K562 (cell line): Measurements from ENCODE around the gene ALCAM. TPM values are rescaled to one million over a fixed set of nuclear protein-coding genes. Genes with fewer than 3 reads are reported as not detected.

ENCODE experiments used
- ATAC-seq: fragments of 200-7000 bp; cut with Tn5 transposase; 3 replicates; pipeline ENCODE4 v1.9.1; 2020; ENCODE audit warnings: moderate library complexity
- BruUV-seq: library from RNA; stranded (reverse); fragments of 400-500 nt; replicated peaks from 2 replicates; lab custom pipeline; 2021; lab: Mats Ljungman, UMichigan
- CTCF ChIA-PET: fragments of 300-600 bp; formaldehyde crosslinking; extraction: SDS; loops from one replicate; lab custom pipeline; 2021; ENCODE audit warnings: low intra/inter-chr PET ratio; lab: Yijun Ruan, JAX
- POLR2A ChIA-PET: fragments of 300-600, 350-650 bp; sonication (Branson Sonifier 250); formaldehyde crosslinking; extraction: SDS; loops from one replicate; lab custom pipeline; 2021; ENCODE audit warnings: antibody characterized with exemption, inconsistent platforms; lab: Yijun Ruan, JAX
- DNase-seq, 4 experiments: peaks; one replicate each; pipeline versions ENCODE4 v3.0.0 to v3.0.0-alpha.2; 2011 to 2018; ENCODE audit warnings: low spot score in 3 of 4, mixed read lengths in 3 of 4; ENCODE audit errors: extremely low read depth in 1 of 4
- FAIRE-seq: peaks from 2 replicates; lab custom pipeline; 2011; peaks lifted over from hg19 to GRCh38; lab: Jason Lieb, UNC
- H2AFZ ChIP-seq: 2 replicates; pipeline ENCODE4 v1.6.0; 2011; ENCODE audit warnings: low read depth, low read length, control low read depth, inconsistent platforms
- H3K27ac ChIP-seq: fragments of 200-600 bp; 3 replicates; pipeline ENCODE4 v1.8.0; 2011; ENCODE audit warnings: low read depth, mild to moderate bottlenecking, control low read depth, inconsistent platforms, low read length, moderate library complexity, mixed read lengths; ENCODE audit errors: extremely low read depth
- H3K27me3 ChIP-seq, 2 experiments: fragments of 300-600 bp in 1 of 2; 2 replicates in 1 of 2; 3 replicates in 1 of 2; pipeline versions ENCODE4 v1.6.0 to v1.8.0; 2011; ENCODE audit warnings: inconsistent platforms in 2 of 2, low read length in 2 of 2, mild to moderate bottlenecking in 1 of 2, mixed read lengths in 1 of 2, moderate library complexity in 1 of 2; ENCODE audit not compliant: control insufficient read depth in 2 of 2, insufficient read depth in 2 of 2
- H3K36me3 ChIP-seq: fragments of 300-600 bp; 3 replicates; pipeline ENCODE4 v1.8.0; 2011; ENCODE audit warnings: mild to moderate bottlenecking, low read length, inconsistent platforms; ENCODE audit not compliant: control insufficient read depth, insufficient read depth
- H3K4me1 ChIP-seq, 2 experiments: fragments of 200-600 bp in 1 of 2; replicated peaks in 1 of 2; 2 replicates in 1 of 2; 3 replicates in 1 of 2; pipeline versions ENCODE4 v1.5.1 to v1.8.0; 2011; ENCODE audit warnings: inconsistent platforms in 2 of 2, low read length in 2 of 2, mild to moderate bottlenecking in 1 of 2, mixed read lengths in 1 of 2, moderate library complexity in 1 of 2; ENCODE audit not compliant: control insufficient read depth in 2 of 2, insufficient read depth in 2 of 2
- H3K4me2 ChIP-seq: 2 replicates; pipeline ENCODE4 v1.6.1; 2011; ENCODE audit warnings: low read length, control low read depth, inconsistent platforms, mixed read lengths; ENCODE audit not compliant: insufficient read depth
- H3K4me3 ChIP-seq: fragments of 200-600 bp; sonication (generic), shearing (Covaris generic); 2 replicates; pipeline ENCODE4 v1.5.1; 2016; ENCODE audit warnings: control low read depth, inconsistent platforms
- H3K79me2 ChIP-seq: fragments of 200-600 bp; 3 replicates; pipeline ENCODE4 v1.8.0; 2011; ENCODE audit warnings: low read length, inconsistent platforms; ENCODE audit not compliant: control insufficient read depth, insufficient read depth
- H3K9ac ChIP-seq, 2 experiments: 2 replicates each; pipeline versions ENCODE4 v1.6.0 to v1.6.1; 2011; ENCODE audit warnings: low read depth in 2 of 2, low read length in 2 of 2, control low read depth in 1 of 2, inconsistent platforms in 1 of 2, mild to moderate bottlenecking in 1 of 2, mixed read lengths in 1 of 2; ENCODE audit not compliant: insufficient read depth in 1 of 2
- H3K9me1 ChIP-seq: one replicate; pipeline ENCODE4 v1.6.0; 2011; ENCODE audit warnings: inconsistent platforms, mild to moderate bottlenecking, low read length, moderate library complexity; ENCODE audit not compliant: control insufficient read depth, insufficient read depth
- H3K9me3 ChIP-seq: replicated peaks from 2 replicates; pipeline ENCODE4 v1.5.1; 2011; ENCODE audit warnings: low read depth, low read length, inconsistent platforms; ENCODE audit not compliant: control insufficient read depth, insufficient read depth
- H4K20me1 ChIP-seq: replicated peaks from 2 replicates; pipeline ENCODE4 v1.6.1; 2011; ENCODE audit warnings: low read length, inconsistent platforms, mixed read lengths; ENCODE audit not compliant: control insufficient read depth, insufficient read depth
- BHLHE40 ChIP-seq: IDR thresholded peaks from 2 replicates; pipeline ENCODE4 v1.6.1; 2011; ENCODE audit warnings: low read length, improper control_type of control experiment
- CREB3 ChIP-seq: fragments of 450-650 bp; conservative IDR thresholded peaks from 2 replicates; pipeline ENCODE4 v1.6.1; 2016; ENCODE audit warnings: missing genetic modification characterization, low read depth, mild to moderate bottlenecking, missing compliant biosample characterization, moderate library complexity
- E2F6 ChIP-seq, 2 experiments: IDR thresholded peaks; 2 replicates each; pipeline ENCODE4 v1.6.1; 2011; ENCODE audit warnings: borderline replicate concordance in 1 of 2, control low read depth in 1 of 2, low read depth in 1 of 2, low read length in 1 of 2, mild to moderate bottlenecking in 1 of 2, mixed read lengths in 1 of 2, moderate library complexity in 1 of 2; ENCODE audit not compliant: insufficient read depth in 1 of 2, insufficient read length in 1 of 2, poor library complexity in 1 of 2, severe bottlenecking in 1 of 2; ENCODE audit errors: extremely low read depth in 1 of 2
- EWSR1 ChIP-seq: fragments of 450-650 bp; IDR thresholded peaks from 2 replicates; pipeline ENCODE4 v1.6.1; 2018; ENCODE audit warnings: borderline replicate concordance, mild to moderate bottlenecking, low read depth, moderate library complexity; ENCODE audit not compliant: partially characterized antibody
- HDAC8 ChIP-seq: fragments of 450-650 bp; IDR thresholded peaks from 2 replicates; pipeline ENCODE4 v1.6.1; 2016; ENCODE audit warnings: mild to moderate bottlenecking, missing genetic modification characterization, moderate library complexity, missing compliant biosample characterization
- KDM2B ChIP-seq: fragments of 250-450 bp; sonication (Bioruptor Pico); IDR thresholded peaks from 2 replicates; pipeline ENCODE4 v1.8.0; 2021; ENCODE audit warnings: mild to moderate bottlenecking, moderate library complexity
- KLF16 ChIP-seq: IDR thresholded peaks from 2 replicates; pipeline ENCODE4 v1.6.1; 2016; ENCODE audit warnings: antibody characterized with exemption
- PCBP1 ChIP-seq: fragments of 200-400 bp; formaldehyde crosslinking; IDR thresholded peaks from 2 replicates; pipeline ENCODE4 v1.6.1; 2018; ENCODE audit warnings: mild to moderate bottlenecking, low read depth, low read length; ENCODE audit not compliant: poor library complexity, severe bottlenecking
- PTRF ChIP-seq: fragments of 450-650 bp; IDR thresholded peaks from 2 replicates; pipeline ENCODE4 v1.6.1; 2016; ENCODE audit warnings: mild to moderate bottlenecking, missing genetic modification characterization, missing compliant biosample characterization
- SP2 ChIP-seq: IDR thresholded peaks from 2 replicates; pipeline ENCODE4 v1.6.1; 2011; ENCODE audit warnings: mild to moderate bottlenecking, low read depth, low read length, moderate library complexity; ENCODE audit not compliant: poor library complexity, severe bottlenecking; ENCODE audit errors: extremely low read depth
- ZKSCAN3 ChIP-seq: fragments of 250-450 bp; sonication (Bioruptor Pico); IDR thresholded peaks from 2 replicates; pipeline ENCODE4 v1.4.0; 2020
- WGBS: fragments of 100-300 bp; shearing (Covaris generic); methylation state at CpG from one replicate; pipeline ENCODE4 v1.1.6; 2016; ENCODE audit warnings: low coverage, mixed read lengths; ENCODE audit not compliant: insufficient coverage; ENCODE audit errors: missing lambda C conversion rate; 5-methylcytosine and 5-hydroxymethylcytosine counted together
- in situ Hi-C: fragments of 300-500 bp; cut with MboI; formaldehyde crosslinking; loops from 4 replicates; pipeline ENCODE4 v1.15.0; 2018; ENCODE audit warnings: inconsistent platforms, mixed read lengths
- intact Hi-C: fragments of 100-400 bp; cut with micrococcal nuclease; formaldehyde crosslinking; loops from 2 replicates; pipeline ENCODE4 v1.14.2; 2022
- polyA plus RNA-seq, 8 experiments: library from polyadenylated mRNA; depleted of rRNA in 4 of 8; stranded (reverse) in 5 of 8; unstranded in 3 of 8; fragments of >200 nt; fragmentation: Nextera tagmentation in 2 of 8; fragmentation: Illumina TruSeq in 1 of 8; extraction: Ambion mirVana in 2 of 8; extraction: Trizol in 1 of 8; gene quantifications; 2 replicates each; pipeline versions ENCODE4 v1.2.1 to v1.2.3, GENCODE V29; 2011 to 2014; ENCODE audit warnings: inconsistent platforms in 1 of 8, missing spikeins in 1 of 8
- total RNA-seq, 7 experiments: library from RNA; depleted of rRNA in 6 of 7; stranded (reverse); fragments of >200 nt in 6 of 7; fragmentation: Illumina TruSeq in 2 of 7; extraction: Trizol in 2 of 7; gene quantifications; 2 replicates each; pipeline versions ENCODE4 v1.2.1 to v1.2.3, GENCODE V29; 2011 to 2021; ENCODE audit warnings: low replicate concordance in 1 of 7
- TF ChIP-seq, protein P1 (sequence below), 2 experiments: fragments of 450-650 bp in 1 of 2; IDR thresholded peaks; 2 replicates each; pipeline ENCODE4 v1.6.1; 2011 to 2017; ENCODE audit warnings: low read depth in 2 of 2, antibody characterized with exemption in 1 of 2, borderline replicate concordance in 1 of 2, low read length in 1 of 2, mild to moderate bottlenecking in 1 of 2, mixed read lengths in 1 of 2; ENCODE audit not compliant: control insufficient read depth in 1 of 2
- TF ChIP-seq, protein P2 (sequence below): fragments of 450-650 bp; IDR thresholded peaks from 2 replicates; pipeline ENCODE4 v1.6.1; 2017; ENCODE audit warnings: mild to moderate bottlenecking, moderate library complexity

The ALCAM gene
- total and polyA plus RNA-seq, 9 of the 15 experiments (the other 6 are each of a cell fraction or from before 2014, with no cell fraction given), result 0.03 to 0.98 (median 0.14) TPM; not detected in 1

GRCh38 chr3:105427332-105427731 lies 60.6 kb downstream of the ALCAM start:
- no peak overlapping the region for H3K9ac ChIP-seq
- no peaks in the 10 kb centered on the region for H3K9me3 ChIP-seq
- H4K20me1 ChIP-seq, result no peaks in the 10 kb centered on the region
- FAIRE-seq (no peak), DNase-seq (no peak), ATAC-seq (no peak)
- H3K27me3 ChIP-seq, result no peaks in the 10 kb centered on the region
- ChIA-PET CTCF (no interaction called here), POLR2A (no interaction called here)
- in situ Hi-C loops (no loop called here), intact Hi-C loops (no loop called here)
- H3K4me2 ChIP-seq, result no peak overlapping the region
- no peak overlapping the region for H2AFZ ChIP-seq
- 0% methylated on average over 1 of the region's 1 CpG for WGBS
- no peaks in the 10 kb centered on the region for H3K79me2 ChIP-seq
- H3K4me1 ChIP-seq, result no peaks in the 10 kb centered on the region
- H3K27ac ChIP-seq, result no peak overlapping the region
- H3K4me3 ChIP-seq, result no peak overlapping the region
- no peaks in the 10 kb centered on the region for H3K36me3 ChIP-seq
- H3K9me1 ChIP-seq, result no peaks in the 10 kb centered on the region
- no TSS peak for BruUV-seq
- TF ChIP-seq, protein P1, sequence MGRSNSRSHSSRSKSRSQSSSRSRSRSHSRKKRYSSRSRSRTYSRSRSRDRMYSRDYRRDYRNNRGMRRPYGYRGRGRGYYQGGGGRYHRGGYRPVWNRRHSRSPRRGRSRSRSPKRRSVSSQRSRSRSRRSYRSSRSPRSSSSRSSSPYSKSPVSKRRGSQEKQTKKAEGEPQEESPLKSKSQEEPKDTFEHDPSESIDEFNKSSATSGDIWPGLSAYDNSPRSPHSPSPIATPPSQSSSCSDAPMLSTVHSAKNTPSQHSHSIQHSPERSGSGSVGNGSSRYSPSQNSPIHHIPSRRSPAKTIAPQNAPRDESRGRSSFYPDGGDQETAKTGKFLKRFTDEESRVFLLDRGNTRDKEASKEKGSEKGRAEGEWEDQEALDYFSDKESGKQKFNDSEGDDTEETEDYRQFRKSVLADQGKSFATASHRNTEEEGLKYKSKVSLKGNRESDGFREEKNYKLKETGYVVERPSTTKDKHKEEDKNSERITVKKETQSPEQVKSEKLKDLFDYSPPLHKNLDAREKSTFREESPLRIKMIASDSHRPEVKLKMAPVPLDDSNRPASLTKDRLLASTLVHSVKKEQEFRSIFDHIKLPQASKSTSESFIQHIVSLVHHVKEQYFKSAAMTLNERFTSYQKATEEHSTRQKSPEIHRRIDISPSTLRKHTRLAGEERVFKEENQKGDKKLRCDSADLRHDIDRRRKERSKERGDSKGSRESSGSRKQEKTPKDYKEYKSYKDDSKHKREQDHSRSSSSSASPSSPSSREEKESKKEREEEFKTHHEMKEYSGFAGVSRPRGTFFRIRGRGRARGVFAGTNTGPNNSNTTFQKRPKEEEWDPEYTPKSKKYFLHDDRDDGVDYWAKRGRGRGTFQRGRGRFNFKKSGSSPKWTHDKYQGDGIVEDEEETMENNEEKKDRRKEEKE (IDR thresholded peaks at IDR 0.05; ENCODE audit: borderline replicate concordance in 1 of 2, control insufficient read depth in 1 of 2, low read depth in 2 of 2, low read length in 1 of 2), result no peak
- TF ChIP-seq KLF16 (no peak), PTRF (tag) (no peak), ZKSCAN3 (CRISPR knock-in tag) (no peak), EWSR1 (no peak), KDM2B (CRISPR knock-in tag) (no peak), E2F6 (IDR thresholded peaks at IDR 0.05; ENCODE audit: borderline replicate concordance in 1 of 2, extremely low read depth in 1 of 2, insufficient read depth in 1 of 2, insufficient read length in 1 of 2, low read depth in 1 of 2, low read length in 1 of 2, poor library complexity in 1 of 2, severe bottlenecking in 1 of 2) (no peak), CREB3 (no peak), SP2 (no peak), PCBP1 (no peak), HDAC8 (tag) (no peak), BHLHE40 (no peak)
- TF ChIP-seq, protein P2, sequence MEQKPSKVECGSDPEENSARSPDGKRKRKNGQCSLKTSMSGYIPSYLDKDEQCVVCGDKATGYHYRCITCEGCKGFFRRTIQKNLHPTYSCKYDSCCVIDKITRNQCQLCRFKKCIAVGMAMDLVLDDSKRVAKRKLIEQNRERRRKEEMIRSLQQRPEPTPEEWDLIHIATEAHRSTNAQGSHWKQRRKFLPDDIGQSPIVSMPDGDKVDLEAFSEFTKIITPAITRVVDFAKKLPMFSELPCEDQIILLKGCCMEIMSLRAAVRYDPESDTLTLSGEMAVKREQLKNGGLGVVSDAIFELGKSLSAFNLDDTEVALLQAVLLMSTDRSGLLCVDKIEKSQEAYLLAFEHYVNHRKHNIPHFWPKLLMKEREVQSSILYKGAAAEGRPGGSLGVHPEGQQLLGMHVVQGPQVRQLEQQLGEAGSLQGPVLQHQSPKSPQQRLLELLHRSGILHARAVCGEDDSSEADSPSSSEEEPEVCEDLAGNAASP, result no peak
